Activated CD4-positive, alpha-beta T cell treated with anti-CD3 and anti-CD28 coated beads, Interleukin-2, amount 50 U/mL, for 24 hours (primary cell): Measurements from ENCODE around the gene CRKL.
A peak's percentile ranks its signal among the peaks of the same experiment; 100 is the strongest.

Source experiments
- DNase-seq, 2 donors: peaks; one replicate each; pipeline ENCODE4 v3.0.0-alpha.2; 2020; ENCODE audit warnings: low read depth in 1 of 2, low spot score in 1 of 2

The CRKL gene

DNA sequence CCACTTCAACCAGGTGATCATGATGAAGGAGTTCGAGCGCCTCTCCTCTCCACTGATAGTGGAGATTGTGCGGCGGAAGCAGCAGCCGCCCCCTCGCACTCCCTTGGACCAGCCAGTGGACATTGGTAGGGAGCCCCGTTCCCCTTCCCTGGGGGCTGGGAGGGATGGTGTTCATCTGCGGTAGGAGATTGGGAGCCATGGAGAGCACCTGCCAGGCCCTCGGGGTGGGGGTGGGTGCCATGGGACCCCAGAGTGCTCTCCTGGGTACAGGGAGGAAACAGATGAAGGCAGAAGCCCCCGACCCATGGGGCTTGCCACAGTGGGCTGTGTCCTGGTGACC is 77.7 kb downstream of the CRKL start:
- no peak for DNase-seq

DNA sequence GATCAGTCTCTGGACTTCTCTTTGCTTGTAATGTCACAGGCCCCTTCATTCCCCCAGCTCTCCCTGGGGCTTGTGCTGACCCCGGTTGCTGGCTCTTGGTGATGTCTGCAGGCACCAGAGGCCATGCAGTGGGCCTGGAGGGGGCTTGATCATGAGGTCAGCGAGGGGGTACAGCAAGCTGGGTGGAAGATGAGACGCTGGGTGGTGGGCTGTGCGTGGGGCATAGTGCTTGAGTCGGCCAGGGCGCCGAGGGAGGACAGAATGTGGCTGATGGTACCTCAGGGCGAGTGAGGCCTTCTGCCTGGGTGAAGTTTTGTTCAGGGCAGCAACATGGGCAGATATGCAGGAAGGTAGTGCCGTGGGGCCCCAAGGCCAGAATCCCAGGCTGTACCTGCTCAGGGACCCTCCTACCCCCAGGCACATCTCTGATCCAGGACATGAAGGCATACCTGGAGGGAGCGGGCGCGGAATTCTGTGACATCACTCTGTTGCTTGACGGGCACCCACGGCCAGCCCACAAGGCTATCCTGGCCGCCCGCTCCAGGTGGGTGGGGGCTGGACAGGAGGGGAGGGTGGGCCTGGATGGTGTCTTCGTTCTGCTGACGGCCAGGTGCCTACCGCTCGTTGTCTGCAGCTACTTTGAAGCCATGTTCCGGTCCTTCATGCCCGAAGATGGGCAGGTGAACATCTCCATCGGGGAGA is 78.3 kb downstream of the CRKL start:
- DNase-seq, result no peak

DNA sequence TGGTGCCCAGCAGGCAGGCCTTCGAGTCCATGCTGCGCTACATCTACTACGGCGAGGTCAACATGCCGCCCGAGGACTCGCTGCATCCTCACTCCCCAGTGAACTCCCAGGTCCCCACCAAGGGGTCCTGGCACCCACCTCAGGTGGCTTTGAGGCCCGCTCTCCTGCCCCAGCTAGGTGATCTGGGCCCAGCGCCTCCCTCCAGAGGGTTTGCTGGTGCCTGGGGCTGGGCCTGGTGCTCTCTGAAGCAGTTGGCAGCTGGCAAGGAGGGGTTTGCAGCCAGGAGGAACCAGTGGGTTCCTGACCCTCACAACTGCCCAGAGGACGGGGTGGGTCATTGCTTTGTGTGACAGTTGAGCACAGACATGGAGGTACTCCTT is 78.8 kb downstream of the CRKL start:
- DNase-seq, result no peak

DNA sequence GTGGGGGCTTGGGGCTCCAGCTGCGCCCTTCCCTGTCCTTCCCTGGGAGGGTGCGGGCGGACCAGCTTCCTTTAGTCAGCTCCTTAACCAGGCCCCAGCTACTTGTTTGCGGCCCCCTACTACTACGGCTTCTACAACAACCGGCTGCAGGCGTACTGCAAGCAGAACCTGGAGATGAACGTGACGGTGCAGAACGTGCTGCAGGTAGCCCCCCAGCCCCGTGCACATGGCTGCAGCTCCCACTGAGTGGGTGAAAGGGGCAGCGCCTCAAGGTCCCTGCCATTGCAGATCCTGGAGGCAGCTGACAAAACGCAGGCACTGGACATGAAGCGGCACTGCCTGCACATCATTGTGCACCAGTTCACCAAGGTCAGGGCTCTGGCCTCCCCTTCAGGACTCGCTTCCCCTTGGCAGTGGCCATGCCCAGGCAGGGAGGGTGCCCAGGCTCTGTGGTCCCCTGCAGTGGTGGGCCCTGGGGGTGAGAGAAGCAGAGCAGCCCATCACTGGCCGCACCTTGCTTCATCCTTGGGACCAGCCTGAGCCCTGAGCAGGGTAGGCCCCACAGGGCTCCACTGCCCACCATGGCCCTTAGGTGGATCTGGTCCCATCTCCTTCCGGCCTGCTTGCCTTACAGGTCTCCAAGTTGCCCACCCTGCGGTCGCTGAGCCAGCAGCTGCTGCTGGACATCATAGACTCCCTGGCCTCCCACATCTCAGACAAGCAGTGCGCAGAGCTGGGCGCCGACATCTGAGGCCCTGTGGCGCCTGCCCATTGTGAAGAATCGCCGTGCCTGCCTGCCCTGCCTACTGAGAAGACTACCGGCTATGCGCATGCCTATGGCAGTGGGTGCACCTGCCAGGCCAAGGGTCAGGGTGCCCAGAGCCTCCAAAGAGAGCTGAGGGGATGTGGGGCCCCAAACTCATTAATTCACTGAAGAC is 79.7 kb downstream of the CRKL start:
- DNase-seq, result no peak

DNA sequence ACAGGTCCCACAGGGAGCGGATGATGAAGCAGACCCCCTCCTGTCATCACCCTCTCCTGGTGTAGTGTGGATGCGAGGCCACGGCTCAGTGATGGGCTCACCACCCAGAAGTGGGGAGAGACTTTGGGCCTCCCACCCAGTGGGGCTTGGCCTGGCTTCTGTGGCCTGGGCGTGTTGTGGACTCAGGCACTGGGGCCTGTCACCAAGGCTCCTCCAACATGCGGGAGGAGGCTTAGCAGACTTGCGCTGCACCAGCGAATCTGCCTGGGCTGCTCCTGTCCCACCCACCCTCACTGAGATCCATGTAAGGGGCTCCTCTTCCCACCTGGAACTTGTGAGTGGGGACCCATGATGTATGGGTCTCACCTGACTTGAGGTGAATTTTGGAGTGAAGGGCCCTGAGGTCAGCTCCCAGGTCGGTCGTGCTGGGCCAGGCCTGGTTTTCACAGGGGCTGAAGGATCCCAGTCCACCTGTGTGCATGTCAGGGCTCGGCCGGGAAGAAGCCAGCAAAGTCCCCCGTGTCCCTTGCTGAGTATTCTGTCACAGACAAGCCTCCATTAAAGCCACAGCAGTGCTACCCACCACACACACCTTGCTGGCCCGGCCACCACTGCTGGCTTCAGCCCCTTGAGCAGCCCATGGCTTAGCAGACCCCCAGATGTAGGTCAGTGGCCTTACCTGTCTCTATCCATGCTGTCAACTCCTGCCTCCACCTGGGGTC is 80.5 kb downstream of the CRKL start:
- no peak for DNase-seq

DNA sequence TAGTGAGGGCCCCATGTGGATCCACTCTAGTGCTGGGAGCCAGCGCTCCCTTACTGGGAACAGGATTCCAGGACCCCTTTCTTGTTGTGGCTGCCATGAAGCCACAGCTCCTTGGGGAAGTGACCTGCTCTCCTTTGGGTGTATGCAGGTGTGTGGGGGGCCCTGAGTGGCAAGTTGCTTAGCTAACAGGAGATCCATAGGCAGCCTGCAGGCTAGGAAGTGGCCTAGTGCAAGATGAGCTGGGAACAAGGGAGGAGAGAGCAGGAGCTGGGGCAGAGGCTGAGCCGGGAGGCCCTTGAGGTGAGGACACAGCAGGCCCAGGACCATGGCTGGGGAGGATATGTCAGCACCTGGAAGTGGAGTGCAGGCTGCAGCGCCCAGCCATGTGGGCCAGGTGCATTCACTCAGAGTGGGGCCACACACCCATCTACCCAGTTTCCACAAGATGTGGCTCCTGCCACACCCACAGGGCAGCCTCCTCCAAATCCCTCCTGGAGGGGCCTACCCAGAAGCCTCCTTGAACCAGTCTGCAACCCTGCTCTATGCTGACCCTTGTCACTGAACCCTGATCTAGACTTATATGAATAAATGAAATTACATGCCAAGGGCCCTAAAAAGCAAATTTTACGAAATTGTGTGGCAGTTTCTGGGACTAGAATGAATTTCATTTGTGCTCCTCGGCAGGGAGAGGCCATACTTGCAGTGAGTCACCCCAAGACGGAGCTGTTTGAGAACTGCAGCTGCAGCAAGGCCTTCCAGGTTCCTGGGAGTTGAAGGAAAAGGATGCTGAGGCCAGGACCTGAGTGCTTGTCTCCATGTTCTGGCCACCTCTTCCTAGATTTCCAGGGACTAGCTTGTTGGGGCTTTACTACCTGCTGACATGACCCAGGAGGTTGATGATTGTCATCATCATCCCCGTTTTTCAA is 81.5 kb downstream of the CRKL start:
- DNase-seq, result no peak

DNA sequence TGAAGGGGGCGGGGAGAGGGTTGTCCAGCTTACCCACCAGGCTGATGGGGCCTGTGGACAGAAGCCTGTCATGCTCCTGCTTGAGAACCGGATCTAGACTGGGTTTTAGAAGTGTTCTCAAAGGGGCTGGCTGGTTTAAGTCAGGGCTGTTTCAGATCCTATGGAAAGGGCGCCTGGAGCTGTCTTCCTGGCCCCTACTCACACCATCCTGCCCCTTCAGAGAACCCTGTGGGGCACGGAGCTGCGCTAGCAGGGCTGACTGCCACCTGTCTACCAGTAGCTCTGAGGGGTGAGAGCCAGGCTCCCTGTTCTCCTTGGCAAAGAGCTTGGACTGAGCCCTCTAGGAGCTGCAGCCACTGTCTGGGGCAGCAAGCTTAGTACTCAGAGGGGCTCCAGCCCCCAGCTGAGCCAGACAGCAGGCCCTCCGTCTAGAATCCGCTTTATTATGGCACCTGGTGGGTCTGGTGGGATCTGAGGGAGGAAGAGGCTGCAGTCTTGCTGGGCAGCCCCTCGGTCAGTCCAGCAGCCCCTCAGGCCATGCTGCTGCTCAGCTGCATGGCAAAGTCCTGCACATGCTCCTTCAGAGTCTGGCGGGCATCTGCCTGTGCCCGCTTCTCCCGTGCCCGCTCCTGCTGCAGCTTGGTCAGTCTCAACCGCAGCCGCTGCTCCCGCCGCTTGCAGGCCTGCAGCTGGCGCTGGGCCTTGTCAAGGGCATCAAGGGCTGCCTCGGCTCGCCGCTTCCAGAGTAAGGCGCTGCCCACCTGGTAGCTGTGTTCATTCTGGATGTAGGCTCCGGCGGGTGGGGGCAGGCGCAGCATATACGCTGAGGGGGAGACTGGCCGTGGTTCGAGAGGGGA is 82.4 kb downstream of the CRKL start:
- DNase-seq, result no peak

DNA sequence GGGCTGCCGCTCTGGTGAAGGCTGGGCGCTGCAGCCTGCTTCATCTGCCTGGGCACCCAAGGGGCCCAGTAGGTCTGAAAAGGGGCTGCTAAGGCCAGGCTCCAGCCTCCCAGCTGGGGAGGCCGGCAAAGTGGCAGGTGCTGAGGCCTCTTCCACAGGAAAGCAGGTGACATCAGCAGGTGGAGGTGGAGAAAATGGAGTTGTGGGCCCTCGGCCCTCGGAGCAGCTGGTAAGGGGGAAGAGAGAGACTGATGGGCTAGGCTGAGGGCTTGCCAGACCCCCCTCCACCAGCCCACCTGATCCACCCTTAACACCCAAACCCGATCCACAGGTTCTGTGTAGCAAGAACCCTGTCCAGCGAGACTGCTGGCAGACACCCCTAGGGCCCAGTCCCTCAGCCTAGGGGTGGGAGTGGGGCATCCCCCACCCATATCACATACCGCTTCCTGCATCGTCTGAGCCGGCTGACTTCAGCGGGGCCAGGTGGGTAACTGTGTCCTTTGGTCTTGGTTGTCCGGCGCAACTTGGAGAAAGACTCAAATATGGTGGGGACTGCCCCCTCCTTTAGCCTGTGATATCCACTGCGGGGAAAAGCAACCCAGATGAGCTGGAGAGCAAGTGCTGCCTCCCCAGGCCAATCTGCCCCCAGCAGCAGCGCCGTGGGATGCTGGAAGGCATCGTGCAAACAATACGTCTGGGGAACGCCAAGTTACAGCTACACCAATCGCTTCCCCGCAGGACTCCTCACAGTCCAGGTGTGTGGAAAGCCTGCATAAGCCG is 83.2 kb downstream of the CRKL start:
- DNase-seq, result no peak

DNA sequence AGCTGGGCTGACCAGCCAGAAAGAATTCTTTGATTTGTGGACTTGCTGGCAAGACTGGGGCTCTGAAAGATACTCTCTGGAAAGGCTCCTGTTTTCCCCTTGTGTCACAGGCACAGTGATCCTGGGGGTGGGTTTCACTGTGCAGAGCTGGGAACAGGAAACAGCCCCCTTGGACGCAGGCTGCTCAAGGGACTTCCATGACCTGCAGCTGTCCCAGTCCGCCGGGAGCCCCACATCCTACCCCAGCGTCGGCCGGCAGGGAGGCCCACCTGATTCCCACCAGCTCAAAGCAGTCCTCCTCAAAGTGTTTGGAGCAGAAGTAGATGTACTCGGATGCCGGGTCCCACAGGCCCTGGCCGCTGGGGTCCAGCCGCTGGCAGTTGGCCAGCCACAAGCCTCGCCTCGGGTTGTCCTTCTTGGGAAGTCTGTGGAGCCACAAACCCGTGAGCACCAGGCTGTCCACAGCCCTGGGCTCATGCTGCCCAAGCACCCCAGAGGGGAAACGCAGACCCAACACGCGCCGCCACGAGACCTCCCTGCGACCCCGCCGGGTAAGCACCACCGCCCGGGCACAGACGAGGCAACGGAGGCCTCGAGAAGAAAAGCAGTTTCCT is 83.9 kb downstream of the CRKL start:
- no peak for DNase-seq

DNA sequence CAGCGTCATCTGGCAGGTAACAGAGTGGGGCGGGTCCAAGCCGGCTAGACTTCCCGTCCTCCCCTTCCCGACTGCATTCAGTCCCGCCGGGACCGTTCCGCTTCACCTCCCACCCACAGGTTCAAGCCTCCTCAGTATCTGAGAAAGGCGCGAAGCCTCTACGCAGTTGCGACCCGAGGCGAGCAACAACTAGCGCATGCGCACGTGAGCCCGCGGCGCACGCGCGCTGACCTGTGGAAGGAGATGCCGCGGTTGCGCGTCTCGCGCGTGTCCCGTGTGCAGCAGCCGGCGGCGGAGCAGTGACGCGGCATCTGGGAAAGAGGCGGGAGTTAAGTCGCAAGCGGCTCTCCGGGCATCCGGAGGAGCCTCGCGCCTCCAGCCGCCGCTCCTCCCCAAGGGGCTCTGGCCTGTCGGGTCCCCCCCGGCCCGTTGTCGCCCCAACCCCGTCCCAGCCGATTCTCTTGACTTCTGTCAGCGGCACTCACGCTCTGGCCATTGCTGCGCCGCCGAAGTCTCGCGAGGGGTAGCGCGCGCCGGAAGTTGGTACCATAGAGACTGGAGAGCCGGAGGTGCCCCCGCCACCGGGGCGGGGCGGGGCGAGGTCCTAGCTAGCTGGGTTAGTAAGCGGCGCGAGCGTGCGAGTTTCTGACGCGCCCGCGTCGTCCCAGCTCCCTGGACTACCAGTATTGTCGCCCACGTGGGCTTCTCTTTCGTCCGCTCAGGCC is 84.6 kb downstream of the CRKL start, which contains the start of gene THAP7:
Gene THAP7, minus strand, starts transcription at position 518 of the 725 bp plus-strand sequence. Its CDS starts 207 bp downstream, at position 311.
- peak; percentile 93 to 96 for DNase-seq
